Measurements from ENCODE around the gene CYP26B1.

CYP26B1 gene

DNA sequence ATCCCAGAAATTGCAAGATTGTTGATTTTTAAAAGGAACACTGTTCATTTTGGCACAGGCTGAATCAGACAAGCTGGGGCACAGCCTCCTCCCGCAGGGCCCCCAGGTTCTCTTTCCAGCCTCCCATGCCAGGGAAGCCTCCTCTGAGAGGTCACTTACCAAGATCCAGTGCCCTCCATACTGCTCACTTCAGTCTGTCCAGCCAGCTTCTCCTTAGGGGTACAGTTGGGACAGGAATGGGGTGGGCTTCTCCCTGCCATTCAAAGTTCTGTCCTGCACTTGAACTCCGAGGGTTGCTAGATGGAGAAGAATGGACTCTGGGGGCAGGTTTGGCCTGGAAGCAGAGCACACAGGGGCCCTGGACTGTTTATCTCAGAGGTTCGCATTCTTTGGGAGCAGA is 7.5 kb upstream of the CYP26B1 start:
- no peak for DNase-seq

DNA sequence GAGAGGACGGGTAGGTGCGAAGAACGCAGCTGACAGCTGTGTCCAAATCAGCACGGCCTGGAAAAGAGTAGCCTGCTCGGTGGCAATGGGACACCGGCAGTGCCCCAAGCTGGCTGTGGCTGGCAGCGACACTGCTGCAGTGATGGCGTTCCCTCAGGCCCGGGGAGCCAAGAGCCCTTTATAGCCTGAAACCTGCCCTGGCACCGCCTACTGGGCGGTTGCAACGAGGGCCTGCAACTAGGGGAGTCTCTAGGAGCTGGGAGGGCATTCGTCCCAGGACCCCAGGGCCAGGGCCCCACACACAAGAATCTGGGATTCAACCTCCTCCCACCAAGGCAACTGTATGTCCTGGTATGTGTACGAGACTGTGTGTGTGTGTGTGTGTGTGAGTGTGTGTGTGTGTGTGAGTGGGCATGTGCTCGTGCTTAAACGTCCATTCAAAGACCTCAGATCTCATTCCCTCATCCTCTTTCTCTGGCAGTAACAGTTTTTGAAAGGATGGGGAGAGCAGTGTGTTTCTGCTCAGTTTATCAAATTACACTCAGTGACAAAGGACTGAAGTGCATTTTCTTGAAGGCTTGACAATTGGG is 6.8 kb upstream of the CYP26B1 start:
- no peak for DNase-seq

DNA sequence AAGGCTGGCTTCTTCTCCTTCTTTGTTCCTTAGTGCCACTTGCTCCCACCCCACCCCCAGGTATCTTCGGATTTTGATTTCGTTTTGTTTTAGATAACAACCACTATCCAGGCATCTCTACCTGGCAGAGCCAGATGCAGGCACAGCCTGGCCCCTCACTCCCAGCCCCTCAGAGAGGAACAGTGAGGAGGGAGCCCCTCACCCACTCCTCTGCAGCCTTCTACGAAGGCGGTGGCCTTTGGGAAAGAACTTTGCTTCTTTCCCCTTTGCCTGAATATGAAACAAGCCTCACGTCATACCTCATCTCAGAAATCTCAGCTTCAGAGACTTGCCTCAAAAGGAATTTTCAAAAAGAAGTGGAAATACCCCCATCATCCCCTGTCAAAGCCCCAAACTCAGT is 6.3 kb upstream of the CYP26B1 start:
- DNase-seq, result no peak

DNA sequence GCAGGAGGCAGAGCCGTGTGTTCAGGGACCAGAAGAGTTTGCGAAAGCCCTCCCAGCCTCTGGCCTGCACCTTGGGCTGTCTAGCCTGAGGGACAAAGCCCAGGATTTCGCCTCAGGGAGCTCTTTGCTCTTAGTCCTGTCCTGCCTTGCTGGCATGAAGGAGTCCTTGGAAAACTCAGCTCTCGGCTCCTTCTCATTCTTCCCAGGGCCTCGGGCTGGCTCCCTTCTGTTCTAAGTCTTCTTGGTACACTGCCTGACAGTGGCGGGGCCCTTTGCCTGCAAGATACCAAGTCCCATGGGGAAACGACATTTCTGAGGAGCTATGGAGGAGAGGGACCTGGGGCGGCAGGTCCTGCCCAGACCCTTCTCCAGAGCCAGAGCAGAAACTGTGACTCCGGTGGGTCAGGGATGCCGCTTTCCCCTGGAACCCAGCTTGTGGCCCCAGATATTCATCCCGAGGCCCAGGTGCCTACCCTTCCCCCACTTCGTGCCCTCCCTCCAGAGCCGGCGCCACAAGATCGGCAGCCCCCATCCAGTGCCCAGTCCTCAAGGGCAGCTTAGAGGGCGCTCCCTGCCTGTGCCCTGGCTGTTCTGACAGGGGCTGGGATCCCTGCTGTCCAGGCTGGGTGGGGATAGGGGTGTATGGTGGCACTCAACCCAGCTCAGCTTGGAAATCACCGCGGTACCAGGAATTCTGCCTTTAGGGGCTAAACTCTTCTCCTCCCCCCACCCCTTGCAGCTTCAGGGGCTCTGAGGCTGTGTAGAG is 5.5 kb upstream of the CYP26B1 start:
- DNase-seq, result no peak

DNA sequence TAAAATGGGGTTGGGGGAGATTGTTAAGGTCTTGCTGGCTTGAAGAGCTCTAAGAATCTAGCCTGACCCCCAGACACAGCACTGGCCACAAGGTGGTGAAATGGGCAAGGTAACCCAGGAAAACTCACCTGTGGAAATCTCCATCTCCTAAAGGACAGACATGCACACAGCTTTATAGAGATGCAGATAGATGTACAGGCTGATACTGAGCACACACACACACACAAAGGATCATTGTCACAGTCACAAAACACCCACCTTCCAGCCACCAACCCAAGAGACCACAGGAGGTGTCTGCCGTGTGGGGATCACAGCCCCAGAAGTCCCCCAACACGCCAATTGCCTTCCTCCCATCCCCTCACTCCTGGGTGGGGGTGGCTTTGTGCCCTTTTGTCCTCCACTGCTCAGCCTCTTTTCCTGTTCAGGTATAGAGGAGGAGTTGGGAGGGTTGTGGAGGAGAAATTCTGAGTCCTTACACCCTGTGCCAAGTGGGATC is 3.2 kb upstream of the CYP26B1 start:
- no peak for DNase-seq

DNA sequence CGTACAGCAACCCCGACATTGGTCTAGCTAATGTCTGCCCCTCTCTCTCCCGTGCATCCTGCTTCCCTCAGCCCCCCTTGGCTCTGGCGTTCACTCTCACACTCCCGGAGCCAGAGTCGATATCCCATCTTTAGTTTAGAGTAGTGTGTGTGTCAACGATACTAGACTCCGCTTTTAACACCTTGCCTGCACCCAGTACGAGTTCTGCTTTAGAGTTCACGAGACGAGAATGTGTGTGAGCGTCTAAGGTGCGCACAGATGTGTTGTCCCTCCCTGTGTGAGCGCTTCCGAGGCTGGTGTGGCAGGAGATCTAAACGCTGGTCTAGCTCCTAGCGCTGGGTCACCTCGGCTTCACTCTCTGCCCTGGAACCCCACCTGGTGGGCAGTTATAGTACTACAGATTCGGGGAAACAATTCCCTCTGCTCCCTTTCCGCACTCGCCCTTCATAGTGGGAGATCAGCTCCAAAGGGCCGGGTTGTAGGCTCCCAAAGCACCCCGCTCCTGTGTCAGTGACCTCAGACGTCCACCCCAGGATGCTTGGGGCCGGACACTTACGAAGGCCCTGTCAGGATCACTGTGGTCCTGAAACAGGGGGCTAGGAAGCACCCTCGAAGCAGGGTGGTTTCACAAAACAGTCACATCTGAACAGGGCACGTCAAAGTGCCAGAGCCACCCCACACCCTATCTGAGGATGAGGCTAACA is 2.6 kb upstream of the CYP26B1 start:
- DNase-seq, result peak; percentile 70

DNA sequence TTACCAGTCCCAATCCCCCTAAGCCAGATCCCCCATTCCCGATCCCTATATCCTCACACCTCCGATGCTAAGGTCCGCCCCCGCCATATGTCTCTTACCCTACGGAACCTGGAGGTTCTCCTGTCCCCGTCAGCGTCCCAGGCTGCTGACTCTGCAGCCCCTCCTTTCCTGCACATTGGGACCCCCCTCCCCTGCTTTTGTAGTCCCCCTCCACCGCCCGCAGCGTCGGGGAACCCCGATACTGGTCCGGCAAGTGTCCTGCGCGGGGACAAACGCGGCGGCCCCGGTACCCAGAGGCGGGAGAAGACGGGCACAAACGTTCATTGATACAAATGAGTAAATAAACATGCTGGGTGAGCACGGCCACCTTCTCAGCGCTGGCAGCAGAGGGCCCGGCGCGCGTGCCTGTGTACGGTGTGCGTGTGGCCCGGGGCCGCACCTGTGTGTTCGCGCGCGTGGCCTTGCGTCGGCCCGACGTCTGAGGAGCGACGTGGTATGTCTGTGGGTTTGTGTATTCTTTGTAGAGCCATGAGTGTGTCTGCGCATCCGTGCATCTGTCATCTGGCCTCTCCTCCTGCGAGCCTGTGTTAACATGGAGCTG is 2.0 kb upstream of the CYP26B1 start:
- DNase-seq, result no peak

DNA sequence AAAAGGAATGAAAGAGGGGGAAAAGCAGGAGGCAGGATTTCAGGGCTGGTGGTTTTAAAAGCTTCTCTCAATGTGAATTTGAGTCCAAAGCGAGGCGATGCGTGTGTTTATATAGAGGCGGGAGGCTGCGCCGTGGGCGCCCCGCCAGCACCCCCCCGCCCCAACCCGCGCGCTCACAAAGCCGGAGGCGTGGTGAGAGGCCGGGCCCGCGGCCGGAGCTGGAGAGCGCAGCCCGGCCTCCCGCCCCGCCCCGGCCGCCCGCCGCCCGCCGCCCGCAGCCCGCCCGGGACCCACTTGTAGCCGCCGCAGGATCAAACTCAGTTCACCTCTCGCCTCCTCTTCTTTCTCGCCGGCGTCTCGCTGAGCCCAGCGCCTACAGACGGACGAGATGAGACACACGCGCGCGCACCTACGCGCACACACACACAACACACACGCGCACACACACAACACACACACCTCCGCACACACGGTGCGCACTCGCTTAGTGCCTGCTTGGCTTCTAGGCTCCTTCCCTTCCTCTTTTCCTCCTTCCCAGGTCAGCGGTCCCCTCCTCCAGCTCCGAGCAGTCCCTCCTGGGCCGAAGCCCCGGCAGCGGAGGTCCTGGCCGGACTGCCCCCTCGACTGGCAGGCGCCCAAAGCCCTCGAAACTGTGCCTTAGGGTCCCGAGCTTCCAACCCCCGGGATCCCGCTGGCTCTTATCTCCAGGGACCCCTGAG is 1.3 kb upstream of the CYP26B1 start:
- DNase-seq, result peak; percentile 23

DNA sequence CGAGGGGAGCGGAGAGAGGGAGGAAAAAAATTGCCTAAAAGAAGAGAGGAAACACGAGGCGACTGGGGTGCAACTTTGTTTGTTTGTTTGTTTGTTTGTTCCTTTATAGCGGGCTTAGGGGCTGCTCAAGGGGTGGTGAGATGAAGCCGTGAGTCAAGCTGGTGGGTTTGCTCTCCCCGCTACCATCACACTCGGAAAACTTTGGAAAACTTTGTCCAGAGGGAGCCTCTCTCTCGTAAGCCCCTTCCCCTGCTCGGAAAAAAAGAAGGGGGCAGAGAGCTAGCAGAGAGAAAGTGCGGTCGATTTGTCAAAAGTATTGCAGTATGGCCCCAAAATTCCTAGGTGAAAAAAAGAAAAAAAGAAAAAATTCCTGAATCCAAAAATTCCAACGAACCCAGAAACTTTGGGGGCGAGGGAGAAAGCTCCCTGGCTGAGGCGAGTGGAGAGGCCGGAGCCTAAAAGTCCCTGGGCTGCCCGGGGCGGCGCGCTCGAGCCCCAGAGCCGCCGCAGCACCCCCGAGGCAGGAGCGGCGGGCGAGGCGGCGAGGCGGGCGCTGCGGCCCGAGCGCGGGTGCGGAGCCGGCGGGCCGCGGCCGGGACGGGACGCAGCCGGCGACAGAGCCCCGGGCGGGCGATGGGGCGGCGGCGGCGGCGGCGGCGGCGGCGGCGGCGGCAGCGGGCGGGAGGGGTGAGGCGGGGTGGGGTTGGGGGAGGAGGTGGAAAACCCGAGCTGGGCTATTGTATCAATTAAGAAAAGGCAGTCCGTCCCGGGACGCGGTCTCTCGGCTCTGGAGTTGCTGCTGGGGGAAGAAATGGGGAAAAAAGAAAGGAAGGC is 558 bp upstream of the CYP26B1 start:
- peak; percentile 12 for DNase-seq

DNA sequence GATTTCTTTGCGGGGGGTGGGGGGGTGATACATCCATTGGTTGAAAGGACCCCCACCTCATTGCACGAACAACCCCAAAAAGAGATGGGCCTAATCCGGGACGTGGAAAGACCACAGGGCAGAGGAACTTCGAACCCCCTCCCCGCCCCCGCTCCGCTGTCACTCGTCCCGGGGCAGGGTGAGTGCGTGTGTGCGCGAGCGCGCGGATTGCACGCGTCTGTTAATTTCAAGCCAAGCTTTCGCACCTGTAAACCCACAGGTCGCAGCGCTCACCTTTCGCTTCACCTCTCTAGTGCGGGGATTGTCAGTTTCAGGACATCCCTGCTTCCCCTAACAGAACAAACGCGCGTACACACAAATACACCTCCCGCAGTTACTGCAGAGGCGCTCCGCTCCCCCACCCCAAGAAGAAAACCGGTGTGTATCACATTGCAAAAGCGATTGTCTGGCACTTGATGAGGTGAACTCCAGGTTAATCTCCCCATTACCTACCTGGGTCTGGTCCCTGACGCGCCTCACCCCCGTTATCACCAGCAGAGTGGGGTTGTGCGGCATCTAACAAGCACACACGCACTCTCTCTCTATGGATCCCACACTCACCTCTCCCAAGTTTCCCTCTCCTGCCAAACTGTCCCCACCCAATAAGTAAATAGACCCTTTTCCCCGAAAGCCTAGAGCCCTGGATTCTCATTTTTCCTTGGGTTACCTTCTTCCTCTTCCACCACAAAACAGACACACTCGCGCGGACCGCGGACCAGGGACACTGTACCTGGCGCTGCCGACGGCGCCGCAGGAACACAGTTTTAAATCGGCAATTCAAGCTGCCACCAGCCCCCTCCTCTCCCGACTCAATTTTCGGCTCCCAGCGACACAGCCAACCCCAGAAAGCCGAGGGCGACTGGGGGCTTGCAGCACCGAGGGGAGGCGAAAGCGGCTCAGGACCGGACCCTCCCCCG is 1.0 kb downstream of the CYP26B1 start:
- no peak for DNase-seq

DNA sequence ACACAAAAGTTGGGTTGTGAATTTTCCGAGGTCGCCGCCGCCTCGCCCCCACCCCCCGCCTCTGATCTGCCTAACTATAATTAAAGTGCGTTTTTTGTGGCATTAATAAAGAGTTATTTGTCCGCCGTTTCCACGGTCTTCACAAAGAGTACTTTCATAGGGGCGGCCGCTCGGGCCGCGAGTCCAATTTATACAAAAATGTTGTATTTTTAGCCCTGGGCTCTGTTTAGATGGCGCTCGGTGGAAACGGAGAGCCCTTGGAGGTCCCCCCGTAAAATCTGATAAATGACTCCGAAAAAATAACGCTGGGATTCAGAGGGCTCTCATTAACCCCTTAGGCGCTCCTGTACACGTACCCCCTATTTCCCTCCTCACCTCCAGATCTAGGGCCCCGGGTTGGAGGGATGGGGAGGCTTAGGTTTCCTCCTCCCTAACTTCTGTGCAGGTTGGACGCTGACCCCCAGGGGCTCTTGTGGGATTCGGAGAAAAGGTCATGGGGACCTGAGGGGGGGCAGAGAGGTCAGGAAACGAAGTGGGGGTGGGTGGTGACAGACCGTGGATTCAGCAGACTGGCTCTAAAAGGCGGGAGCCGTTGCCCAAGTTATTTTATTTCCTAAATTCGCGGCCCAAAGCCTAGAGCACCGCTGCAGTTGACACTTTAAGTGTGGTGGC is 1.9 kb downstream of the CYP26B1 start:
- no peak for DNase-seq

DNA sequence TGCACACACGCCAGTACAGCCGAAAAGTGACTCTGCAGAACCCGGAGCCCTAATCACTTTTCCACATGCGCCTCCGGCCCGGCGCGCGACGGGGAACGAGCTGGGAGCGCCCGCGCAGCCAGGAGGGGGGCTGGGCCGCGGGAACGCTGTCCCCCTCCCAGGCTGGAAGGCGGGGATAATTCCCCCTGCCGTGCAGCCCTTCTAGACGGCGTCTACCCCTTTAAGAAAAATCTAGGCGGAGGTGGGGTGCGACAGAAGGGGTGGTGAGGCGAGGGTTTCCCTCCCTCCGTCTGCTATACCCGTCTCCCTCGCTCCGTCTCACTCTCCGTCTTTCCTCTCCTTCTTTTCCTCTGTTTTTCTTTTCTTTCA is 2.4 kb downstream of the CYP26B1 start:
- peak; percentile 13 for DNase-seq

DNA sequence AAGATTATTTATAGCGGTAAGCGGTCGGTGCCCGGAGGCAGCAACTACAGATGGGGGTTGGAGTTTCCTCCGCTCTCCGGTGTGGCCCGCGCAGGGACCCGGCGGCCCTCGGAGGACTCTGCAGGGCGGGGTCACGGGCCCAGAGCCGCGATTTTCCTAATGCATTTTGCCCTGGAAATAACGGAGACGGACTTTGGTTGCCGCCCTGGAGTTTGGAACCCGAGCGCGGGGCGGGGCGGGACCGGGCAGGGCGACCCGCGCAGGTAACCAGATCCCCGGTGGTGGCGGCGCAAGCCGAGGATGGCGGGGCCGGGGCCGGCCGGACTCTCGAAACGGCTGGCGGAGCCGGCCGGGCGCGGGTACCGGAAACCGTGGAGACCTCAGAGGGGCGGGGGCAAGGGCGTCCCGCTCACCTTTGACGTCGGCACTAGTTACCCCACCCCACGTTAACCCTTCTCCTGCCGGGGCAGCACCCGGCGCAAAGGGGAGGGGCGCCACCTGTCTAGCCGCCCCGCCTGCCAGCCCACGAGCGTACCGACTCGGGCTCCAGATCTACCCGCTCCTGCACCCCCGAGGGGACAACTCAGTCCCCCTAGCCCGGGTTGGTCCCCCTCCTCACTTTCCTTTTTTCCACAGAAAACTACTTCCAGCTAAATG is 2.9 kb downstream of the CYP26B1 start:
- DNase-seq, result no peak

DNA sequence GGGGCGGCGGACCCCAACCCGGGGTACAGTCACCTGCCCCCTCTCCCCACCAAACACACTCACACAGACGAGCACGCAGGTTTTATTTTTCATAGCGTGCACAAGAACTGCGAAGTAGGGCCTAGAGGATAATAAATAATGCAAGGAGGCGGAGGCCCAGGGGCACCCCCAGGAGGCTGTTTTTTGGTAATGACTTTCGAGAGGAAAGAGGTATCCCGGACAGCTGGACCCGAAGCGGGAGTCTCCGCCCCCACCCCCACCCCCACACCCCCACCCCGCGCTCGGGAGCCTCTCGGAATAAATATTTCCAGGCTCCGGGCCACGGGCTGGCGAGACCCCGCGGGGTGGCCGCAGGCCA is 3.4 kb downstream of the CYP26B1 start:
- DNase-seq, result no peak

DNA sequence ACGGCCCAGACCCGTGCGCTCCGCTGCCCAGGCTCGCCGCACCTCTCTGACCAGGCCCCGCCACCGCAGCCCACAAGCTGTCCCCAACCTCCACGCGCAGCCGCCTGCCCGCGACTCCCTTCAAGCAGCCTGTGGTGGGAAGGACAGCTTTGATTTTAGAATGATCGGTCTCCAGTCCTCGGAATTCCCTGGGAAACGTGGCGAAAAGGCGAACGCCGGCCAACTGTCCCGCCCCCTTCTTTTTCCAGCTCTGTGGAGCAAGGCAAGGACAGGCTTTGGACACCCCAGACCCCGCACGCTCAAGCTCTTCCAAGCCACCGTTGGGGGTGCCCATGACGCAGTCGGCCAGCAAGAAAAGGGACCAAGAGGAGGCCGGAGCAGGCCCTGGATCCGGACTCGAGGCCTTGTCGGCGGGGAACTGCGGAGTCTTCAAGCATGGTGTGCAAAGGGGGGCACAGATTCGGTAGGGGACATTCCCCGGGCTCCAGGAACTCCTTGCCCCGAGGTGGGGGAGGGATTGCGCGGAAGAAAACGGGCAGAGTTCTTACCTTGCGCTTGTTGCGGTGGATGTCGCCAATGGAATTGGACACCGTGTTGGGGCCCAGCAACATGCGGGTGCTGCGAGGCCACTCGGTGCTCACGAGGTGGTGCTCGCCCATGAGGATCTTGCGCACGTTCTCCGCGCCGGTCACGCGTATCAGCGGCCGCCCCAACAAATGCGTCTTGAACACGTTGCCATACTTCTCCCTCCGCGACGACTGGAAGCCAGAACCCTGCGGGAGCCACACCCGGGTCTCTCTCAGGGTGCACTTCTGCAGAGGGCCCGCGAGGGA is 4.0 kb downstream of the CYP26B1 start:
- DNase-seq, result no peak

DNA sequence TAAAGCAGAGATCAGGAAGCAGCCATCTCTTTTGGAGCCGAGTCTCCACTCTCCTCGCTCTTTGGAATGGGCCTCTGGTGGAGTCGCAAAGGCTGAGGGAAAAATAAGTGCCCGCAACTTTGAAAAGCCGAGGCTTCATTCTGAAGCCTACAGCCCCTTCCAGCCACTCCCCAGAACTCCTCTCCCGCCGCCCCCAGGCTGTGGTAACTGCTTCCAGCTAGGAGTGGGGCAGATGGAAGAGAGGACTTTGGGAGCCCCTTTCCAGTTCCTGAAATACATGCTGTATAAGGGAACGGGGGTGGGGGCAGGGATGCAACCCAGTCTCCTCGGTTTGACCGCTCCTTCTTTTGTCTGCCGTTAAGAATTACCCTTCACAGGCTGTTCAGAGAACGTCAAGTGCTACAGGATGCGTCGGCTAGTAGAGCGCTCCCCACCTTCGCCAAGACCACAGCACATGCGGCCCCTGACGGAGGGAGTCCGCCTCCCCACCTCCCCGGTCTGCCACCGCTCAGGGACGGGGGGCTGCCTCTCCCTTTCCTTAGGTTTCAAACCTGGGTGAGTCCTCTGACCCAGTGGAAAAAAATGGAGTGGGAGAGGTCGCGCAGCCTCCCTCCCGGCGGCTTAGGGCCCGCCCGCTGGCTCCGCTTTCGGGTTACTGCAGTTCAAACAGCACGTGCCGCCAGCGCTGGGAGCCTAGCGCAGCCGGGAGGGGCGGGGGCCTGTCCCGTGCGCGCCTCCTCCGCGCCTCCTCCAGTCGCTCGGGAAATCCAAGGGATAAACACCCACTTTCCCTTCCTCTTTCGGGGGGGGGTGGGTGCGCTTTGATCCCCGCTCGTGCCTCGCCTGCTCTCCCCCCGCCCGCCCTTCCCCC is 4.9 kb downstream of the CYP26B1 start:
- DNase-seq, result peak; percentile 18

DNA sequence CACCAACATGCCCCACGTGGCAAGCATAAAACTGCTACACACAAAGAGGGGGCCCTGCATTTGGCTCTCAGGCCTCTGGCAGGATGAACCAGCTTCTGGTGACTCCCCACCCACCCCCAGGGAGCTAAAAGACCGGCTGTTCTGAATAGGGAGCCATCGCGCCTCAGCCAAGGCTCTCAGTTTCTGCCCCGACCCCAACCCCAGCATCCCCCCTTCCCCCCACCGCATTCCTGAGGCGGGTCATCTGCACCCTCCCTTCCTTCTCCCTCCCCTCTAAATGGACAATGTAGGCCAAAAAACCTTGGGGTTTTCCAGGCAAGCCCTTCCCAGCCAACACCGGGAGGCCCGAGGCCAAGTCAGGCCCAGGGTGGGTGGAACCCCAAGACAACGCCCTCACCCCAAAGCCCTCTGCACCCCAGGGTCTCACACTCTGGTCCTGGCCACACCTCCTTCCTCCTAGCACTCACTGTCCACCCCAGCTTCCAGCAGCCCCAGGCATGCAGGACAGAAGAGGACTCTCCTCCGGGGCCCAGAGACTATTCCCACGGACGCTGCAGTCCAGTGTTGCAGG is 5.7 kb downstream of the CYP26B1 start:
- DNase-seq, result no peak
